Neural crest cell (in vitro differentiated cells): ENCODE results near the gene MPP7. TPM values are rescaled to one million over a fixed set of nuclear protein-coding genes. Genes with fewer than 3 reads are reported as not detected.

Experiments
- DNase-seq: peaks from one replicate; pipeline ENCODE4 v3.0.0; 2021; ENCODE audit warnings: low read depth, mixed read lengths, low spot score
- H3K27ac Mint-ChIP-seq: one replicate; pipeline ENCODE4 v1.8.0; 2021; ENCODE audit warnings: mild to moderate bottlenecking, mixed read lengths; ENCODE audit not compliant: unreplicated experiment
- H3K27me3 Mint-ChIP-seq: 2 replicates; pipeline ENCODE4 v1.8.0; 2021; ENCODE audit warnings: low read depth, mild to moderate bottlenecking, mixed read lengths
- H3K36me3 Mint-ChIP-seq: 2 replicates; pipeline ENCODE4 v1.8.0; 2021; ENCODE audit warnings: low read depth, mild to moderate bottlenecking, mixed read lengths
- H3K4me1 Mint-ChIP-seq: 2 replicates; pipeline ENCODE4 v1.8.0; 2021; ENCODE audit warnings: mixed read lengths
- H3K4me3 Mint-ChIP-seq: one replicate; pipeline ENCODE4 v1.8.0; 2021; ENCODE audit warnings: mild to moderate bottlenecking, mixed read lengths
- H3K9me3 Mint-ChIP-seq: 2 replicates; pipeline ENCODE4 v1.8.0; 2021; ENCODE audit warnings: mixed read lengths
- CTCF ChIP-seq: fragments of 200-600 bp; sonication (generic); conservative IDR thresholded peaks from 2 replicates; pipeline ENCODE4 v1.5.0; 2021; ENCODE audit warnings: antibody characterized with exemption, mild to moderate bottlenecking
- total RNA-seq: library from RNA; stranded (reverse); gene quantifications from 2 replicates; pipeline ENCODE4 v1.2.1, GENCODE V29; 2021

The MPP7 gene
- total RNA-seq, 1 donor from 2014 or later = 2.3 TPM

- TF ChIP-seq CTCF = no peak
- Mint-ChIP-seq H3K27me3 (no peaks in the 10 kb centered on the region), H3K9me3 (no peaks in the 10 kb centered on the region), H3K27ac (no peak overlapping the region), H3K36me3 (no peaks in the 10 kb centered on the region), H3K4me1 (peaks cover 8% of the 10 kb centered on the region), H3K4me3 (no peak overlapping the region)
- no peak for DNase-seq
These were observed 29.9 kb upstream of the MPP7 start for GRCh38 chr10:28332726-28333125.

- Mint-ChIP-seq H3K4me1 (peaks cover 17% of the 10 kb centered on the region), H3K36me3 (no peaks in the 10 kb centered on the region), H3K9me3 (no peaks in the 10 kb centered on the region), H3K27ac (no peak overlapping the region), H3K4me3 (no peak overlapping the region), H3K27me3 (no peaks in the 10 kb centered on the region)
- TF ChIP-seq CTCF = no peak
- no peak for DNase-seq
These were observed 29.0 kb upstream of the MPP7 start for GRCh38 chr10:28331841-28332240.

- no peak for TF ChIP-seq CTCF
- H3K4me3 Mint-ChIP-seq = no peak overlapping the region
- H3K27ac Mint-ChIP-seq = no peak overlapping the region
- no peaks in the 10 kb centered on the region for H3K9me3 Mint-ChIP-seq
- no peaks in the 10 kb centered on the region for H3K27me3 Mint-ChIP-seq
- no peaks in the 10 kb centered on the region for H3K36me3 Mint-ChIP-seq
- peaks cover 24% of the 10 kb centered on the region for H3K4me1 Mint-ChIP-seq
- no peak for DNase-seq
These were observed 28.2 kb upstream of the MPP7 start for GRCh38 chr10:28331066-28331465.

GRCh38 chr10:28328346-28328745 is 25.5 kb upstream of the MPP7 start:
- no peaks in the 10 kb centered on the region for H3K9me3 Mint-ChIP-seq
- no peaks in the 10 kb centered on the region for H3K27me3 Mint-ChIP-seq
- TF ChIP-seq CTCF = no peak
- H3K4me1 Mint-ChIP-seq = peaks cover 18% of the 10 kb centered on the region
- no peak overlapping the region for H3K4me3 Mint-ChIP-seq
- no peak for DNase-seq
- H3K27ac Mint-ChIP-seq = no peak overlapping the region
- H3K36me3 Mint-ChIP-seq = no peaks in the 10 kb centered on the region

DNA sequence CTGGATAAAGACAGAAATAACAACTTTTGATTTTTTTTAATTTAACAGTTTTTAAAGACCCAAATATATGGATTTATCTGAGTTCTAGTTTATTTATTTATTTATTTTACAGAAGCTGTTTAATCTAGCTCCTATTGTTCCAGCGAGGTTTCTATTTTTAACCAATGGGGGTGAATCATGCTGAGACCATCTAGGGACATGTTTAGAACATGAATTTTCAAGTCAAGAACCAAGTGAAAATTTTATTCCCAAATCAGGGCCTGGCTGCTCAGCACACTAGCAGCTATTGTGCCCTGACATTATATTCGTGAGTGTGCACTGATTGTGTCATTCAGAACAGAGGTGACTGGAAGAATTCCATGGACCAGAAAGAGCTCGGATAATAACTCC is 24.6 kb upstream of the MPP7 start:
- Mint-ChIP-seq H3K27me3 (no peaks in the 10 kb centered on the region), H3K9me3 (no peaks in the 10 kb centered on the region), H3K36me3 (no peaks in the 10 kb centered on the region), H3K27ac (no peak overlapping the region), H3K4me3 (no peak overlapping the region), H3K4me1 (peaks cover 18% of the 10 kb centered on the region)
- DNase-seq = no peak
- TF ChIP-seq CTCF = no peak
